Smooth muscle cell (in vitro differentiated cells): ENCODE results near the gene DPYD. TPM values are rescaled to one million over a fixed set of nuclear protein-coding genes. Genes with fewer than 3 reads are reported as not detected.
"Not testable (repeated sequence)": the region's sequence is repeated elsewhere in the genome, so short reads cannot be mapped to it uniquely, and the experiment has no call there.

Experiments
- DNase-seq: peaks from one replicate; lab custom pipeline; 2025; ENCODE audit not compliant: unreplicated experiment; lab: John Stamatoyannopoulos, UW
- H2AFZ ChIP-seq: fragments of 200-600 bp; sonication (generic); 2 replicates; pipeline ENCODE4 v1.6.0; 2016; ENCODE audit warnings: antibody characterized with exemption, low read depth, mild to moderate bottlenecking
- H3F3A ChIP-seq: fragments of 200-600 bp; sonication (generic); 2 replicates; pipeline ENCODE4 v1.6.0; 2017; ENCODE audit warnings: antibody characterized with exemption, low read depth
- H3K27ac ChIP-seq: fragments of 200-600 bp; sonication (generic); 2 replicates; pipeline ENCODE4 v1.5.1; 2016; ENCODE audit warnings: low read depth, mild to moderate bottlenecking
- H3K27me3 ChIP-seq: fragments of 200-600 bp; sonication (generic); 2 replicates; pipeline ENCODE4 v1.6.1; 2016; ENCODE audit warnings: low read depth, mild to moderate bottlenecking
- H3K36me3 ChIP-seq: fragments of 200-600 bp; sonication (generic); 2 replicates; pipeline ENCODE4 v1.5.1; 2016; ENCODE audit warnings: low read depth
- H3K4me1 ChIP-seq: fragments of 200-600 bp; sonication (generic); 2 replicates; pipeline ENCODE4 v1.5.1; 2016; ENCODE audit warnings: low read depth
- H3K4me2 ChIP-seq: fragments of 200-600 bp; sonication (generic); 2 replicates; pipeline ENCODE4 v1.6.0; 2016; ENCODE audit warnings: mild to moderate bottlenecking
- H3K4me3 ChIP-seq: fragments of 200-600 bp; sonication (generic); 2 replicates; pipeline ENCODE4 v1.5.1; 2016; ENCODE audit warnings: mild to moderate bottlenecking
- H3K79me2 ChIP-seq: fragments of 200-600 bp; sonication (generic); 2 replicates; pipeline ENCODE4 v1.6.0; 2016; ENCODE audit warnings: low read depth, mild to moderate bottlenecking
- H3K9ac ChIP-seq: fragments of 200-600 bp; sonication (generic); 2 replicates; pipeline ENCODE4 v1.6.0; 2016; ENCODE audit warnings: low read depth
- H3K9me3 ChIP-seq: fragments of 200-600 bp; sonication (generic); replicated peaks from 2 replicates; pipeline ENCODE4 v1.5.1; 2016; ENCODE audit warnings: low read depth
- H4K20me1 ChIP-seq: fragments of 200-600 bp; sonication (generic); 2 replicates; pipeline ENCODE4 v1.6.0; 2016; ENCODE audit warnings: low read depth
- WGBS: methylation state at CpG from one replicate; pipeline ENCODE4 v1.1.7; 2016; ENCODE audit warnings: low lambda C conversion rate; 5-methylcytosine and 5-hydroxymethylcytosine counted together
- polyA plus RNA-seq: library from polyadenylated mRNA; unstranded; fragments of >200 nt; fragmentation: Nextera tagmentation; extraction: Ambion mirVana; gene quantifications from 2 replicates; pipeline ENCODE4 v1.2.1, GENCODE V29; 2016
- total RNA-seq: library from RNA; depleted of rRNA; stranded (reverse); fragments of >200 nt; gene quantifications from 2 replicates; pipeline ENCODE4 v1.2.3, GENCODE V29; 2014
- TF ChIP-seq, protein P1 (sequence below): fragments of 200-600 bp; sonication (generic); IDR thresholded peaks from 2 replicates; pipeline ENCODE4 v1.5.1; 2017; ENCODE audit warnings: borderline replicate concordance, mild to moderate bottlenecking, antibody characterized with exemption; ENCODE audit not compliant: insufficient read depth, poor library complexity, severe bottlenecking

Gene DPYD
- total and polyA plus RNA-seq, 2 experiments from 2014 or later = 1.8 to 2.0 TPM

DNA sequence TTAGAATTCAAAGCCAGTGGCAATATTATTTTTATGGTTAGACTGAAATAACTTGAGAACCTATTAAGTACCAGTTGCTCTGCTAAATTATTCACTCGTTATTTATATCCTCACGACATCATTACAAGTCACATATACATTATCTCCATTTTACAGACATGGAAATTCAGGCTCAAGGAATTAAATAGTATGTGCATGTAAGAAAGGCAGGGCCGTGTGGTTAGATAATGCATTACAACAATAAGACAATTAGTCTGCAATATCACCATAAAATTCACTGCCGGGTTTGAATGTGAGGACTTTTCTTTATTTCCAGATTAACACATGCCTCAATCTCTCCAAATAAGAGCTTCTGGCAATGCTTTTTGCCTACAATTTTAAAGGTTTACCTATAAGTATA lies 675.8 kb downstream of the DPYD start:
- 83% methylated on average over 4 of the region's 4 CpGs for WGBS
- H3K79me2 ChIP-seq = no peaks in the 10 kb centered on the region
- DNase-seq = no peak
- no peak overlapping the region for H3K27ac ChIP-seq
- no peak overlapping the region for H3K4me3 ChIP-seq
- H3K9ac ChIP-seq = no peak overlapping the region
- H3K9me3 ChIP-seq = no peaks in the 10 kb centered on the region
- TF ChIP-seq, protein P1, sequence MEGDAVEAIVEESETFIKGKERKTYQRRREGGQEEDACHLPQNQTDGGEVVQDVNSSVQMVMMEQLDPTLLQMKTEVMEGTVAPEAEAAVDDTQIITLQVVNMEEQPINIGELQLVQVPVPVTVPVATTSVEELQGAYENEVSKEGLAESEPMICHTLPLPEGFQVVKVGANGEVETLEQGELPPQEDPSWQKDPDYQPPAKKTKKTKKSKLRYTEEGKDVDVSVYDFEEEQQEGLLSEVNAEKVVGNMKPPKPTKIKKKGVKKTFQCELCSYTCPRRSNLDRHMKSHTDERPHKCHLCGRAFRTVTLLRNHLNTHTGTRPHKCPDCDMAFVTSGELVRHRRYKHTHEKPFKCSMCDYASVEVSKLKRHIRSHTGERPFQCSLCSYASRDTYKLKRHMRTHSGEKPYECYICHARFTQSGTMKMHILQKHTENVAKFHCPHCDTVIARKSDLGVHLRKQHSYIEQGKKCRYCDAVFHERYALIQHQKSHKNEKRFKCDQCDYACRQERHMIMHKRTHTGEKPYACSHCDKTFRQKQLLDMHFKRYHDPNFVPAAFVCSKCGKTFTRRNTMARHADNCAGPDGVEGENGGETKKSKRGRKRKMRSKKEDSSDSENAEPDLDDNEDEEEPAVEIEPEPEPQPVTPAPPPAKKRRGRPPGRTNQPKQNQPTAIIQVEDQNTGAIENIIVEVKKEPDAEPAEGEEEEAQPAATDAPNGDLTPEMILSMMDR = no peak
- H3K4me1 ChIP-seq = no peaks in the 10 kb centered on the region
- H3K36me3 ChIP-seq = no peaks in the 10 kb centered on the region
- H3K27me3 ChIP-seq = no peaks in the 10 kb centered on the region
- no peak overlapping the region for H2AFZ ChIP-seq
- H4K20me1 ChIP-seq = no peaks in the 10 kb centered on the region
- H3F3A ChIP-seq = no peaks in the 10 kb centered on the region
- no peak overlapping the region for H3K4me2 ChIP-seq

DNA sequence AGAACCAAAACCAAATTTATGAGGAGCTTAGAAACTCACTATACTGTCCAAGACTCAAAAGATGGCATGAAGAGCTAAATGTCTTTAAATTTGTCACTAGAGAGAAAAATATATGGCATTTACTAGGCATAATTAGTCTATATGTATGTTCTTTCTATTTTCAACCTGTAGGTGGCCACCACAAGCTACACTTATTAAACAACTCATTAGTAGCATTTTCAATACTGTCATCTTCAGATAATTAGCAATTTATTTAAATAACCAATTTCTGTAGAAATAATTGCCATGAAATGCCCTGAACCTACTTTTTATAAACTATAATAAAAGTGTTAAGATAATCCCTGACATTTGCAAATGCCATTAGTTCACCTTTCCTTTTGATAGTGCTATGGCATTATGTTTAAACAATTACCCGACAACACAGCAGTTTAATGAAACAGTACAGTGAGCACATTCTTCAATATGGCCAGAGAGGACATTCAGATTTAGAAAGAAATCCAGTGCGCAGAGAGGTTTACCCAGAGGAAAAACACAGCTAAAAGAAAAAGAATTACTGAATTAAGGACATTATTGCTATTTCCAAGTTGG lies 676.8 kb downstream of the DPYD start:
- Histone ChIP-seq H3F3A (no peaks in the 10 kb centered on the region), H3K9ac (no peak overlapping the region), H3K4me1 (no peaks in the 10 kb centered on the region), H3K9me3 (no peaks in the 10 kb centered on the region), H4K20me1 (no peaks in the 10 kb centered on the region), H3K79me2 (no peaks in the 10 kb centered on the region), H3K36me3 (no peaks in the 10 kb centered on the region), H3K27ac (no peak overlapping the region), H3K4me3 (no peak overlapping the region), H3K27me3 (no peaks in the 10 kb centered on the region), H3K4me2 (no peak overlapping the region), H2AFZ (peak overlapping the region; percentile 15)
- no peak for DNase-seq
- TF ChIP-seq, protein P1 = peak; percentile 61
- 96% methylated on average over 2 of the region's 2 CpGs for WGBS

DNA sequence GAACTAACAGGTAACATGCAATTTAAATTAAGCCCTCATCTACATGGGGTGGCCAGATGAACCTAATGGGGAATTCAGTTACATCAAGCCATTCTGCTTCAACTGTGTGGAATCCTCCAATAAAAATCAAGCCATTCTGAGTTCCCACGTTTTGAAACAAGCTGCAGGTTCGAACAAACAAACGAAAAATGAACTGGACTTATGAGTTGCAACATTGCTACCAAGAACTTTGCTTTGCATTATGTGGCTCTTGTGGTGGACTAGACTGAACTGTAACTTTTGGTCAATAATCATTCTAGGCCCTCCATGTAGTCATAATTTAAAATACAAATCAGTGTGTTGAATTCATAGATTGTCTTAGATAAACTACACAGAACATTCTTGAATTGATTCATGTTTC lies 682.0 kb downstream of the DPYD start:
- H3K4me1 ChIP-seq = no peaks in the 10 kb centered on the region
- TF ChIP-seq, protein P1 = no peak
- H3K36me3 ChIP-seq = no peaks in the 10 kb centered on the region
- 80% methylated on average over 3 of the region's 3 CpGs for WGBS
- no peaks in the 10 kb centered on the region for H4K20me1 ChIP-seq
- H3K79me2 ChIP-seq = no peaks in the 10 kb centered on the region
- no peak overlapping the region for H2AFZ ChIP-seq
- H3K27me3 ChIP-seq = no peaks in the 10 kb centered on the region
- H3K27ac ChIP-seq = no peak overlapping the region
- no peak overlapping the region for H3K4me2 ChIP-seq
- H3F3A ChIP-seq = no peaks in the 10 kb centered on the region
- DNase-seq = no peak
- H3K9ac ChIP-seq = no peak overlapping the region
- H3K4me3 ChIP-seq = no peak overlapping the region
- H3K9me3 ChIP-seq = no peaks in the 10 kb centered on the region

DNA sequence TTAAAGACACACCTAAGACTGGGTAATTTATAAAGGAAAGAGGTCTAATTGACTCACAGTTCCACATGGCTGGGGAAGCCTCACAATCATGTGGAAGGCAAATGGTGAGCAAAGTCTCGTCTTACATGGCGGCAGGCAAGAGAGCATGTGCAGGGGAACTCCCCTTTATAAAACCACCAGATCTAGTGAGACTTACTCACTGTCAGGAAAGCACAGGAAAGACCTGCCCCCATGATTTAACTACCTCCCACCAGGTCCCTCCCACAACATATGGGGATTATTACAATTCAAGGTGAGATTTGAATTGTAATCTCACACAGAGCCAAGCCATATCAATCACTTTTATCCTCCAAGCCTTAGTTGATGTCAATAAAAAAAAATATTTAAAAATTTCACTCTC lies 689.5 kb downstream of the DPYD start:
- WGBS = 100% methylated on average over 2 of the region's 2 CpGs
- H3F3A ChIP-seq, H3K4me3 ChIP-seq, H3K4me1 ChIP-seq, H4K20me1 ChIP-seq, H3K27me3 ChIP-seq, H3K9ac ChIP-seq, H3K79me2 ChIP-seq, DNase-seq, H3K36me3 ChIP-seq, H2AFZ ChIP-seq, H3K27ac ChIP-seq, H3K4me2 ChIP-seq, H3K9me3 ChIP-seq: not testable (repeated sequence)
